Measurements from ENCODE around the gene POLE2. TPM values are rescaled to one million over a fixed set of nuclear protein-coding genes. Genes with fewer than 3 reads are reported as not detected.

POLE2 gene
- total and polyA plus RNA-seq, 2 experiments from 2014 or later = 41.9 to 53.3 TPM

DNA sequence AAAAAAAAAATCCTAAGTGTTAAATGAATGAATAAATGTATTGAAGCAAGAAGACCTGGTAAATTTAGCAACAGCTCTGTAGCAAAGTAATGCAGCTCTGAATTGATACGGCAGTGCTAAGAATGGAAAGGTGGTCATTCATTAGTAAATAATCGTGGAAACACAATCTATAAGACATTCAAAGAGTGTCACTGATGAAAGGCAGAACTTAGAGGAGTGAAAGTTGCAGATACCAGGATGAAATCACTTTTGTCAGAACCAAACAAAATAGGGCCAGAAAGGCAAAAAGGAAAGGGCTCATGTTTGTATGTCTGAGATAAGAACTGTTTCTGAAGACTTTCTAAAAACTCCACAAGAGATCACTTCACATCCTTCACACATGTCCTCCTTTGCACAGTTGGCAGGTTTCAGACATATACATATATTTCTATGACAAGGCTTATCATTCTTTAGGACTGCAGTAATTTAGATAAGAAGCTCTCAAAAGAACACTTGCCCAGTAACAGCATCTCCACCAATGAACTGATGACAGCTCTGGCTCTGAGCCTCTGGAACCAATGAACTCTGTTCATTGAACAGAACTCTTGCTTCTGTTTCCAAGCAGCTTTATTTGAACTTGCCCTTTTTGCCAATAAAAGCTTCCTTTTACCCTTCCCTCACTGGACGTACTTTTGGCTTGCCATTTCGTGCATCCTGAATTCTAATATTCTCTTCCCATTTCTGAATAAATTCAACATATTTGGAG is 93.5 kb downstream of the POLE2 start:
- Histone ChIP-seq H3K36me3 (ENCODE audit: insufficient read depth) (no peaks in the 10 kb centered on the region), H3K27ac (ENCODE audit: low read depth) (no peak overlapping the region), H4K20me1 (replicated peaks; ENCODE audit: insufficient read depth) (no peaks in the 10 kb centered on the region), H2AFZ (no peak overlapping the region), H3K79me2 (replicated peaks; ENCODE audit: insufficient read depth) (peaks cover 13% of the 10 kb centered on the region; the same call in 1 of the 2 replicates), H3K4me2 (no peak overlapping the region), H3K9me2 (ENCODE audit: insufficient read depth) (no peaks in the 10 kb centered on the region), H3K27me3 (ENCODE audit: insufficient read depth) (no peaks in the 10 kb centered on the region), H3K4me3 (no peak overlapping the region), H3K4me1 (ENCODE audit: insufficient read depth) (no peaks in the 10 kb centered on the region), H3F3A (replicated peaks; ENCODE audit: low read depth) (peaks cover 8% of the 10 kb centered on the region)
- no peak for DNase-seq (ENCODE audit: low spot score)
- Mint-ChIP-seq H3K36me3 (ENCODE audit: low read depth) (no peaks in the 10 kb centered on the region; the same call in 2 of the 3 replicates), H3K9me3 (no peaks in the 10 kb centered on the region), H3K27ac (no peak overlapping the region), H3K4me1 (no peaks in the 10 kb centered on the region; the same call in 2 of the 3 replicates), H3K27me3 (ENCODE audit: insufficient read depth, low read depth, poor library complexity) (peaks cover 18% of the 10 kb centered on the region), H3K4me3 (no peak overlapping the region; the same call in 2 of the 3 replicates)
- no peak for ATAC-seq
- TF ChIP-seq EZH2 (IDR thresholded peaks at IDR 0.05; ENCODE audit: low read depth, unreplicated experiment) (no peak), CREB1 (CRISPR knock-in tag; IDR thresholded peaks at IDR 0.05; ENCODE audit: low read depth) (no peak), ZNF331 (CRISPR knock-in tag; IDR thresholded peaks at IDR 0.05; ENCODE audit: low read depth) (no peak), CTCF (conservative IDR thresholded peaks at IDR 0.05; ENCODE audit: low read depth in 2 of 2) (no peak), POLR2AphosphoS5 (IDR thresholded peaks at IDR 0.05; ENCODE audit: low read depth) (no peak), JUNB (IDR thresholded peaks at IDR 0.05; ENCODE audit: unreplicated experiment) (no peak), STAT1 (IDR thresholded peaks at IDR 0.05; ENCODE audit: unreplicated experiment) (no peak), REST (IDR thresholded peaks at IDR 0.05; ENCODE audit: unreplicated experiment) (no peak), EZH2phosphoT487 (IDR thresholded peaks at IDR 0.05; ENCODE audit: unreplicated experiment) (no peak), ZNF114 (CRISPR knock-in tag; IDR thresholded peaks at IDR 0.05) (no peak), NANOG (IDR thresholded peaks at IDR 0.05; ENCODE audit: borderline replicate concordance) (no peak)
- TF ChIP-seq, protein P1, sequence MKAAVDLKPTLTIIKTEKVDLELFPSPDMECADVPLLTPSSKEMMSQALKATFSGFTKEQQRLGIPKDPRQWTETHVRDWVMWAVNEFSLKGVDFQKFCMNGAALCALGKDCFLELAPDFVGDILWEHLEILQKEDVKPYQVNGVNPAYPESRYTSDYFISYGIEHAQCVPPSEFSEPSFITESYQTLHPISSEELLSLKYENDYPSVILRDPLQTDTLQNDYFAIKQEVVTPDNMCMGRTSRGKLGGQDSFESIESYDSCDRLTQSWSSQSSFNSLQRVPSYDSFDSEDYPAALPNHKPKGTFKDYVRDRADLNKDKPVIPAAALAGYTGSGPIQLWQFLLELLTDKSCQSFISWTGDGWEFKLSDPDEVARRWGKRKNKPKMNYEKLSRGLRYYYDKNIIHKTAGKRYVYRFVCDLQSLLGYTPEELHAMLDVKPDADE (IDR thresholded peaks at IDR 0.05) = no peak

Small RNA genes within 50 kb of the gene (small RNA-seq; reads per million reads assigned to genes)
- not detected for gene AL139099.3 (ENCODE audit: low replicate concordance)
- gene RNU6ATAC30P (ENCODE audit: low replicate concordance) = not detected

Other genes with a start within 250 kb of the POLE2 start
- gene RPS29, start 101.8 kb downstream of the POLE2 start, total RNA-seq (2014; rRNA removed; shearing (Covaris generic)) = 2,294 and 3,734 TPM in 2 replicates
- gene RPS29, start 101.8 kb downstream of the POLE2 start, polyA plus RNA-seq (2016; fragmentation: Nextera tagmentation; extraction: Ambion mirVana) = 2,556 and 2,560 TPM in 2 replicates
- 27.8 and 31.8 TPM in 2 replicates for gene LRR1, start 89.3 kb downstream of the POLE2 start, total RNA-seq (2014; rRNA removed; shearing (Covaris generic))
- gene LRR1, start 89.3 kb downstream of the POLE2 start, polyA plus RNA-seq (2016; fragmentation: Nextera tagmentation; extraction: Ambion mirVana) = 37.7 and 41.9 TPM in 2 replicates
- 122 and 204 TPM in 2 replicates for gene RPL36AL, start 67.6 kb downstream of the POLE2 start, total RNA-seq (2014; rRNA removed; shearing (Covaris generic))
- 690 and 723 TPM in 2 replicates for gene RPL36AL, start 67.6 kb downstream of the POLE2 start, polyA plus RNA-seq (2016; fragmentation: Nextera tagmentation; extraction: Ambion mirVana)
- gene MGAT2, start 67.4 kb downstream of the POLE2 start, total RNA-seq (2014; rRNA removed; shearing (Covaris generic)) = 25.7 and 31.6 TPM in 2 replicates
- gene MGAT2, start 67.4 kb downstream of the POLE2 start, polyA plus RNA-seq (2016; fragmentation: Nextera tagmentation; extraction: Ambion mirVana) = 10.1 and 10.3 TPM in 2 replicates
- gene DNAAF2, start 53.0 kb downstream of the POLE2 start, total RNA-seq (2014; rRNA removed; shearing (Covaris generic)) = 40.4 and 41.2 TPM in 2 replicates
- 56.9 and 62.6 TPM in 2 replicates for gene DNAAF2, start 53.0 kb downstream of the POLE2 start, polyA plus RNA-seq (2016; fragmentation: Nextera tagmentation; extraction: Ambion mirVana)
- gene KLHDC1, start 4.9 kb upstream of the POLE2 start, total RNA-seq (2014; rRNA removed; shearing (Covaris generic)) = 4.0 TPM in 1 of 2 replicates, not detected in the other
- gene KLHDC1, start 4.9 kb upstream of the POLE2 start, polyA plus RNA-seq (2016; fragmentation: Nextera tagmentation; extraction: Ambion mirVana) = not detected in 2 replicates
- gene KLHDC2, start 79.9 kb upstream of the POLE2 start, total RNA-seq (2014; rRNA removed; shearing (Covaris generic)) = 61.9 and 67.1 TPM in 2 replicates
- 34.1 and 38.5 TPM in 2 replicates for gene KLHDC2, start 79.9 kb upstream of the POLE2 start, polyA plus RNA-seq (2016; fragmentation: Nextera tagmentation; extraction: Ambion mirVana)
- 54.7 and 58.4 TPM in 2 replicates for gene NEMF, start 164.6 kb upstream of the POLE2 start, total RNA-seq (2014; rRNA removed; shearing (Covaris generic))
- gene NEMF, start 164.6 kb upstream of the POLE2 start, polyA plus RNA-seq (2016; fragmentation: Nextera tagmentation; extraction: Ambion mirVana) = 73.8 and 88.1 TPM in 2 replicates
- 60.1 and 73.1 TPM in 2 replicates for gene ARF6, start 204.9 kb upstream of the POLE2 start, total RNA-seq (2014; rRNA removed; shearing (Covaris generic))
- gene ARF6, start 204.9 kb upstream of the POLE2 start, polyA plus RNA-seq (2016; fragmentation: Nextera tagmentation; extraction: Ambion mirVana) = 42.5 and 47.8 TPM in 2 replicates

Data from GM23338 (cell line).